ENCODE measurements around the gene POLR2E.

GRCh38 chr19:1073956-1074517 lies 21.1 kb downstream of the POLR2E start:
- TF ChIP-seq CTCF (IDR thresholded peaks at IDR 0.05) (no peak), POLR2A (IDR thresholded peaks at IDR 0.05) (no peak), POLR2AphosphoS5 (IDR thresholded peaks at IDR 0.05) (no peak)

All from prostate gland (tissue), 2 donors.